OCI-LY7 (cell line): ENCODE data around the gene PEDS1. TPM values are rescaled to one million over a fixed set of nuclear protein-coding genes. Genes with fewer than 3 reads are reported as not detected.

Experiments used
- BruUV-seq: library from RNA; stranded (reverse); fragments of 400-500 nt; replicated peaks from 2 replicates; lab custom pipeline; 2021; lab: Mats Ljungman, UMichigan
- CTCF ChIA-PET: fragments of 300-600 bp; sonication (Branson Sonifier 250); formaldehyde crosslinking; loops from one replicate; lab custom pipeline; 2022; ENCODE audit warnings: antibody characterized with exemption; ENCODE audit not compliant: unreplicated experiment; lab: Charles Lee
- POLR2A ChIA-PET: fragments of 300-600 bp; sonication (Branson Sonifier 250); formaldehyde crosslinking; loops from one replicate; lab custom pipeline; 2022; ENCODE audit warnings: antibody characterized with exemption; lab: Charles Lee
- DNase-seq: peaks from one replicate; pipeline ENCODE4 v3.0.0-alpha.2; 2015; ENCODE audit warnings: low spot score
- H2AFZ ChIP-seq: fragments of 200-600 bp; sonication (generic), shearing (Covaris generic); 2 replicates; pipeline ENCODE4 v1.6.1; 2014; ENCODE audit warnings: mild to moderate bottlenecking, antibody characterized with exemption, low read length, moderate library complexity
- H3K27ac ChIP-seq: fragments of 200-600 bp; sonication (generic); 2 replicates; pipeline ENCODE4 v1.5.1; 2014; ENCODE audit warnings: mixed run types, low read depth, mild to moderate bottlenecking, moderate library complexity, low read length, inconsistent platforms; ENCODE audit not compliant: poor library complexity, severe bottlenecking
- H3K36me3 ChIP-seq: fragments of 200-600 bp; sonication (generic); 2 replicates; pipeline ENCODE4 v1.6.1; 2014; ENCODE audit warnings: mild to moderate bottlenecking, antibody characterized with exemption, low read length, moderate library complexity, mixed read lengths; ENCODE audit not compliant: insufficient read depth
- H3K4me1 ChIP-seq: fragments of 200-600 bp; sonication (generic); 2 replicates; pipeline ENCODE4 v1.5.1; 2014; ENCODE audit warnings: mild to moderate bottlenecking, low read length; ENCODE audit not compliant: insufficient read depth, poor library complexity, severe bottlenecking
- H3K4me2 ChIP-seq: fragments of 200-600 bp; sonication (generic); 2 replicates; pipeline ENCODE4 v1.6.1; 2014; ENCODE audit warnings: mild to moderate bottlenecking, low read length
- H3K4me3 ChIP-seq: fragments of 200-600 bp; sonication (generic); 2 replicates; pipeline ENCODE4 v1.5.1; 2014; ENCODE audit warnings: mild to moderate bottlenecking, low read depth, low read length; ENCODE audit not compliant: poor library complexity, severe bottlenecking
- H3K79me2 ChIP-seq: fragments of 200-600 bp; sonication (generic); 2 replicates; pipeline ENCODE4 v1.6.1; 2016; ENCODE audit warnings: low read depth, mild to moderate bottlenecking, low read length, moderate library complexity, mixed read lengths; ENCODE audit not compliant: insufficient read depth
- H3K9me2 ChIP-seq: fragments of 200-600 bp; sonication (generic); 2 replicates; pipeline ENCODE4 v1.6.1; 2016; ENCODE audit warnings: mild to moderate bottlenecking, low read length, mixed read lengths; ENCODE audit not compliant: insufficient read depth
- H3K9me3 ChIP-seq: fragments of 200-600 bp; sonication (generic); 2 replicates; pipeline ENCODE4 v1.6.1; 2014; ENCODE audit warnings: mild to moderate bottlenecking, mixed run types, low read length, mixed read lengths
- H4K20me1 ChIP-seq: fragments of 200-600 bp; sonication (generic); 2 replicates; pipeline ENCODE4 v1.6.1; 2014; ENCODE audit warnings: mild to moderate bottlenecking, antibody characterized with exemption, low read length, moderate library complexity, mixed read lengths; ENCODE audit not compliant: insufficient read depth
- EZH2phosphoT487 ChIP-seq: fragments of 200-600 bp; sonication (generic); IDR thresholded peaks from 2 replicates; pipeline ENCODE4 v1.6.1; 2018; ENCODE audit warnings: low read depth, borderline replicate concordance, mild to moderate bottlenecking, mixed run types, antibody characterized with exemption, low read length, moderate library complexity, mixed read lengths
- intact Hi-C: fragments of 100-400 bp; cut with micrococcal nuclease; formaldehyde crosslinking; loops from one replicate; pipeline ENCODE4 v1.10.0; 2022; ENCODE audit not compliant: unreplicated experiment
- total RNA-seq, 2 experiments: library from RNA; depleted of rRNA in 1 of 2; stranded (reverse); fragments of >200 nt in 1 of 2; shearing (Covaris generic) in 1 of 2; gene quantifications; 2 replicates each; pipeline ENCODE4 v1.2.3, GENCODE V29; 2014 to 2022
- TF ChIP-seq, protein P1 (sequence below): fragments of 200-600 bp; sonication (generic); conservative IDR thresholded peaks from 2 replicates; pipeline ENCODE4 v1.5.1; 2014; ENCODE audit warnings: mild to moderate bottlenecking, antibody characterized with exemption, low read length, moderate library complexity, mixed read lengths

PEDS1 gene
- total RNA-seq, 2 experiments from 2014 or later: 22.0 to 25.9 TPM

DNA sequence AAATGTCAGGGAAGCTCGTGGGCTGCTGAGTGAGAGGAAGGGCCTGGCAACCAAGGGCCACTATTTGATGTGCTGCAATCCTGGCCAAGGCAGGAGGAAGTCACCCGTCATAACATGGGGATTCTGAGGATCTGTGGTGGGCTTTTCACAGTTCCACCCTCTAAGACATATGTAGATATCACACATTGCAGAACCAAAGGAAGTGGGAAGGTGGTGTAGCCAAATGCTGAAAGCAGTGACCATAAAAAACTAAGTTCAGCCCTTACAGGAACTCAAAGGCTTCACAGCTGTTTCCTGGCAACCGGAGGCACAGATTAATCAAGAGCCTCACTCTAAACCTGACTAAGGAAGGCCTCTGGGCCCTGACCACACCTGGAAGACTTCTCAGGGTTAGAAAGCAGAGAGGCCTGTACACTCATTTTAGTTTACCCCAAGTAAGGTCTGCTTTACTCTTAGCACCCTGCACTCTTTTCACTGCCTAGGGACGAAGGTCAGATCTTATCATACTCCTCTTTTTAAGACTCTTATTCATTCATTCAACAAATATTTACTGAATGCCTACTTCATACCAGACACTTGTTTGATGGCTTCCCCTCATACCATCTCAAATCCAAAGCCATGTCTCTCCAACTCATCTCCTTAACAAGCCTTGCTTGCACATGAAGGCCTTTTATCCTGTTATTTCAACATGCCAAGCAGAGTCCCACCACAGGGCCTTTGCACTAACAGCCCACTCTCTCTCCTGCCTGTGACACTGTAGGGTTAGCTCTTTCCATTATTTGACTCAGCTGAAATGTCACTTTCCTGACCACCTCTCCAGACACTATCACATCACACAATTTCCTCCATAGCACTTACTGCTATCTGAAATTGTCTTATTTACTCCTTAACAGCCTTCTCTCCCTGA lies 43.1 kb downstream of the PEDS1 start:
- TF ChIP-seq EZH2phosphoT487: no peak
- TF ChIP-seq, protein P1, sequence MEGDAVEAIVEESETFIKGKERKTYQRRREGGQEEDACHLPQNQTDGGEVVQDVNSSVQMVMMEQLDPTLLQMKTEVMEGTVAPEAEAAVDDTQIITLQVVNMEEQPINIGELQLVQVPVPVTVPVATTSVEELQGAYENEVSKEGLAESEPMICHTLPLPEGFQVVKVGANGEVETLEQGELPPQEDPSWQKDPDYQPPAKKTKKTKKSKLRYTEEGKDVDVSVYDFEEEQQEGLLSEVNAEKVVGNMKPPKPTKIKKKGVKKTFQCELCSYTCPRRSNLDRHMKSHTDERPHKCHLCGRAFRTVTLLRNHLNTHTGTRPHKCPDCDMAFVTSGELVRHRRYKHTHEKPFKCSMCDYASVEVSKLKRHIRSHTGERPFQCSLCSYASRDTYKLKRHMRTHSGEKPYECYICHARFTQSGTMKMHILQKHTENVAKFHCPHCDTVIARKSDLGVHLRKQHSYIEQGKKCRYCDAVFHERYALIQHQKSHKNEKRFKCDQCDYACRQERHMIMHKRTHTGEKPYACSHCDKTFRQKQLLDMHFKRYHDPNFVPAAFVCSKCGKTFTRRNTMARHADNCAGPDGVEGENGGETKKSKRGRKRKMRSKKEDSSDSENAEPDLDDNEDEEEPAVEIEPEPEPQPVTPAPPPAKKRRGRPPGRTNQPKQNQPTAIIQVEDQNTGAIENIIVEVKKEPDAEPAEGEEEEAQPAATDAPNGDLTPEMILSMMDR: no peak
- H3K4me3 ChIP-seq: peak overlapping the region; percentile 88
- intact Hi-C loops: loop anchor here (2.0 to 10.0 kb wide), 2 partner anchors 24 to 836 kb away; partner anchors contain the start of gene ZNFX1
- peaks cover 51% of the 10 kb centered on the region for H3K4me1 ChIP-seq
- peak overlapping the region; percentile 36 for H3K27ac ChIP-seq
- H2AFZ ChIP-seq: no peak overlapping the region
- no peaks in the 10 kb centered on the region for H3K9me3 ChIP-seq
- H3K36me3 ChIP-seq: peaks cover 44% of the 10 kb centered on the region
- peak; percentile 79 for DNase-seq
- peaks cover 91% of the 10 kb centered on the region for H3K79me2 ChIP-seq
- ChIA-PET CTCF (interaction anchor here (0.6 to 1.1 kb wide), 2 partner anchors 43 to 129 kb away, joined by 3 read pairs; partner anchors contain the start of gene PEDS1), POLR2A (interaction anchor here (0.7 to 1.7 kb wide), 7 partner anchors 8 to 1123 kb away, joined by 3 to 8 read pairs (median 6); partner anchors contain the start of gene PEDS1)
- H4K20me1 ChIP-seq: peaks cover 22% of the 10 kb centered on the region
- BruUV-seq: TSS peak; percentile 13
- no peaks in the 10 kb centered on the region for H3K9me2 ChIP-seq
- H3K4me2 ChIP-seq: peak overlapping the region; percentile 94

GRCh38 chr20:50108556-50109235 lies 44.8 kb downstream of the PEDS1 start:
- no peak overlapping the region for H3K4me2 ChIP-seq
- peaks cover 96% of the 10 kb centered on the region for H3K79me2 ChIP-seq
- H3K27ac ChIP-seq: no peak overlapping the region
- H3K4me1 ChIP-seq: peaks cover 37% of the 10 kb centered on the region
- H4K20me1 ChIP-seq: peaks cover 22% of the 10 kb centered on the region
- ChIA-PET POLR2A (interaction anchor here (1.0 to 1.7 kb wide), 3 partner anchors 16 to 44 kb away, joined by 4 to 7 read pairs (median 5); partner anchors contain the start of gene PEDS1), CTCF (interaction anchor here (0.6 kb wide), 1 partner anchor 559 kb away, joined by 13 read pairs; no protein-coding TSS in a partner anchor)
- BruUV-seq: no TSS peak
- H2AFZ ChIP-seq: no peak overlapping the region
- no peak overlapping the region for H3K4me3 ChIP-seq
- TF ChIP-seq, protein P1: no peak
- TF ChIP-seq EZH2phosphoT487: no peak
- DNase-seq: no peak
- intact Hi-C loops: no loop called here
- H3K9me2 ChIP-seq: no peaks in the 10 kb centered on the region
- no peaks in the 10 kb centered on the region for H3K9me3 ChIP-seq
- peaks cover 53% of the 10 kb centered on the region for H3K36me3 ChIP-seq
